Activated naive CD4-positive, alpha-beta T cell treated with Interleukin-2 at 50 U/mL for 16 hours (primary cell): Measurements from ENCODE around the gene FAT1.

ENCODE experiments used
- DNase-seq: peaks from one replicate; pipeline ENCODE4 v3.0.0-alpha.2; 2020

The FAT1 gene

DNA sequence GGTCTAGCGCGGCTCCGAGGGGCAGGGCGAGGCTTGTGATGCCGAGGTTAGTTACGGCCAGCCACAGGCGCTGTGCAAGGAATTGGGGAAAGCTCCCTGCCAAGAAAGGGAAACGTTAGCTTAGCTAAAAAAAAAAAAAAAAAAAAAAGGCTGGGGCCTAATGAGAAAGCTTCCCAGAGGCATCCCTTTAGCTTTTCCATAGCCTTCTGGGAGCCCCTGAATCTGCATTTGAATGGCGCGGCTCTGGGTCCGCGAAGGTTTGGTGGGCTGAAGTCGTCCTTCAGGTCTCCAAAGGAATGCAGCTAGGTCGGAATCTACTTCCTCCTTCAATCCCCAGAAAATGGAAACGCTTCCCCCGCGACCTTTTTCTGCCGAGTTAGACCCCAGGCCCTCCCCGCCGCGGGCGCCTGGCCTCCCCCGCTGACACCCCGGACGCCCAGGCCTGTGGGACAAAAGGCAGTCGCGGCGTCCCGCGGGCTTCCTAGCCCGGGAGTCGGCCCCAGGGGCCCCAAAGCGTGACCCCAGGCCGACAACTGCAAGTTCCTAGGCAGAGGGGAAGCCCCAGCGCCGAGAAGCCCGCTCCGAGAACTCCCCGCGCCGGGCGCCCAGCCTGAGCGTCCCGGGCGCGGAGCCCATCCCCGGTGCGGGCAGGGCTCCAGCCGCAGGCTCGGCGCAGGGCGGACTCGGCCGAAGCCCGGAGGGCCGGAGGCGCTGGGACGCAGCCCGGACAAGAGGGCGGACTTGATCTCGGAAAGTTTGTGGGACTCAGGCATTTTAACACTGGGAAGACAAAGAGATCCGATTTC is 605 bp upstream of the FAT1 start:
- DNase-seq, result no peak

DNA sequence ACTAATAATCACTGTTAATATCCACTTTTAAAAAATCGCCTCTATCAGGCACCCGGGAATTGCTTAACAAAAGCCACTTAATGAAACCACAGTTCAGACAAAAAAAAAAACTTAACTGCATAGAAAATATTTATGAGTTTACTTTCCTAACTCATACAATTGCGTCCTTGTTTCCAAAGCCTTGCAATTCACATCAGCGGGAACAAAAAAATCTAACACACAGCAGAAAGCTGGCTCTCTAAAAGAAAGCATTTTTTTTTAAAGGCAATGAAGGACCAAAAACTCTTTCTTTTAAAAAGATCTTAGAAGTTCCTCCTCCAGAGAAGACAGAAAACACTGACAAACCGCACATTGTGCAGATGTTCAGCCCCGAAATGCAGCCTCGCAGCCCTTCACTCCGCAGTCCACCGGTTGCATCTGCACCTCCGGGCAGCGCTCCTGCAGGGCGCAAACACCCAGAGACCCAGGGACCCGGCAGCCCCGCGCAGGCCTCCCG is 812 bp downstream of the FAT1 start:
- DNase-seq, result no peak

DNA sequence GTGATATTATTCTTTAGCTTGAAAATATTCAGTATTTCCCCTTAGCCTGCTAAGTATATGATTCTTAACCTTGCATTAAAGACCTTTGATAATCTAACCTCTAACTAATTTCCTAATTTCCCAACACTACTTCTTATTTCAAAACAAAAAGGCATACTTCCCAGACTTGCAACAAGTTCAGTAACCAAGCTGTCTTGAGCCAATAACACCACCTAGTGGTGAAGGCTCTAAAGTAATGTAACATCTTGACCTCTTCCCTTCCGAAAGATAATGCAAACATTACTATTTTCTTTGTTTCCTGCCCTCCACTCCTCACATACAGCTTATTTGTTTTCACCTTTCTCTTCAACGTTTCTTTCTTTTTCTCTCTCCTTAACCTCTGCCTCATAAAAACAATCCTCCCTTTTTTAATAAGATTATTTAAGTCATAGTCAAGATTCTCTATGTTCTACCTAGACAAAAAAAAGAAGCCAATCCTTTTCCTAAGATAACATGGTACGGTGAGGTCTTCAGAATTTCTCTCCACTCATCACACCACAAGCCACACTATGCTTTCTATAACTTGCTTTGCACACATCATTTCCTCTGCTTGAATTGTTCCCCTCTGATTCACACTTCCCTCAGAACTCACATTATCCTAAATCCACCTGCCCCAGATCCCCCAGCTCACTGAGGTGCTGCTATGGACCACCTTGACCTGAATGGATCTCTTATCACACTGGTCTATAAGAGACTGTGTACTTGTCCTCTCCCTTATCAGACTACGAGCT is 3.5 kb downstream of the FAT1 start:
- DNase-seq, result no peak

DNA sequence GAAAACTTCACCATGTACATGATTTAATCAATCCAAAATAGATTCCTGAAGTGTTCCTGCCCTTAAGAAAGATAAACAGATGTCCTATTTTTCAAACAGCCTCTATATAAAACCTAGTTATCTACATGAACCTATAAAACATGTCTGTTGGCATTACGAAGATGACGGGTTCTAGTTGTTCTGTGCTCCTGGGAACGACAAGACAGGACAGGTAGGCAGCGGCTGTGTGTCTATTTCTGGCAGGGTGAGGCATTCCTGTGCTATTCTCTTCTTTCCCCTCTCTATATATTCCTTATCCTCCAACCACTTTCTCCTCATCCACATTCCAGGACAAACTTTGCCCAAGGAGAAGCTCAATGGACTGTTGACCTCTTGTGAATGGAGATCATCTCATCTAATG is 6.1 kb downstream of the FAT1 start:
- no peak for DNase-seq

DNA sequence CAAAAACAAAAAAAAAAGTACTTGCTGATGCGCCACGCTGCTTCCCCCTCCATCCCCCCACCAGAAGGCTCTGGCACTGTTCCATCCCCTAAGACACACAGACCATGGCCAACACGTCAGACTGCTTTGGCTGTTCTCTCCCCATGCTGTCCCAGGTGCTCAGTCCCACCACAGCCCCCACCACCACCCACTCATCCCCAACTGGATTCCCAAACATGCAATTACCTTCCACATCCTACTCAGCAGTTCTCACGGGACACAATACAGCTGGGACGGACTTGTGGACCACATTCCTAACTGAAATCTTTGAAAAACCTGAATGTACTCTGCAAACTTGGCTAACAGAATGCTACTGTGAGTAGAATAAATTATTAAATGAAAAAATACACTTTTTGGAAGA is 8.6 kb downstream of the FAT1 start:
- DNase-seq, result no peak

DNA sequence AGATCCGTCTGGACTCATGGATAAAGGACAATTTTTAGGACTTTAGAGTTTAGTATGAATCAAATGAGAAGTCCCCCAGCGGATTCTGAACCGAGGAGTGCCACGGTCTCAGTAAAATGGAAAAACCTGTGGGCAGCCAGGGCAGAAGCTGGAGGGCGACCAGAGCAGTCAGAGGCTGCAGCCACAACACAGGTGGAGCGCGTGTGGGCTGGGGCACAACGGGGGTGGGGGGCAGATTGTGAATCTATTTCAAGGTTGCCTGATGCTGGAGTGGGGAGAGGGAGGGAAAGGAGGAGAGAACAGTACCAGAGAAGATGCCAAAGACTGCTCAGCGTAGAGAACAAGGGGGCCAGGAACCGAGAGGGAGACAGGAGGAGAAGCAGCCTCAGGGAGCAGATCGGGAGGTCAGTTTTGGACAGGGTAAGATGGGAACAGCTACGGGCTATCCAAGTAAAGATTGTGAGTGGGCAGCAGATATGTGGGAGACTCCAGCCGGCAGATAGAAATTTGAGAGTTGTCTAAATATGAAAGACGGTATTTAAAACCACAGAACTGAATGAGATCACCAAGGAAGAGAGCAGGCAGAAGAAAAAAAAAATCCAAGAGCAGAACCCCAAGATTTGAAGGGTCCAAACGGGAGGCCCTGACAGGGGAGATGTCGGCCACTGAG is 9.5 kb downstream of the FAT1 start:
- no peak for DNase-seq

DNA sequence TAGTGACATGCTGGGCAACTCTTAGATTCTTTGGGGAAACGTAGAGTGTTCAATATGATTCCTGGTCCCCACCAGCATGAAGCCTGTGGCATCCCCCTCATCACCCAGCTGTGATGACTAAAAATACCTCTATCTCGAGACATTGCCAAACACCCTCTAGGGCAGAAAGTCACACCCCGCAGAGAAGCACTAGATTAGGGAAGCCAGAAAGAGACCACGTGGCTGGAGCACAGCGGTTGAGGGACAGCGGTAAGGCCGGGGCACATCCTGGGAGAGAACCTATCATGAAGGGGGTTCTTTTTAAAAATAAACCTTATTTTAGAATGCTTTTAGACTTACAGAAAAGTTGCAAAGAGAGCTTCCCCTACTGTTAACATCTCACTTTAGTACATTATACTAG is 11.0 kb downstream of the FAT1 start:
- DNase-seq, result no peak

DNA sequence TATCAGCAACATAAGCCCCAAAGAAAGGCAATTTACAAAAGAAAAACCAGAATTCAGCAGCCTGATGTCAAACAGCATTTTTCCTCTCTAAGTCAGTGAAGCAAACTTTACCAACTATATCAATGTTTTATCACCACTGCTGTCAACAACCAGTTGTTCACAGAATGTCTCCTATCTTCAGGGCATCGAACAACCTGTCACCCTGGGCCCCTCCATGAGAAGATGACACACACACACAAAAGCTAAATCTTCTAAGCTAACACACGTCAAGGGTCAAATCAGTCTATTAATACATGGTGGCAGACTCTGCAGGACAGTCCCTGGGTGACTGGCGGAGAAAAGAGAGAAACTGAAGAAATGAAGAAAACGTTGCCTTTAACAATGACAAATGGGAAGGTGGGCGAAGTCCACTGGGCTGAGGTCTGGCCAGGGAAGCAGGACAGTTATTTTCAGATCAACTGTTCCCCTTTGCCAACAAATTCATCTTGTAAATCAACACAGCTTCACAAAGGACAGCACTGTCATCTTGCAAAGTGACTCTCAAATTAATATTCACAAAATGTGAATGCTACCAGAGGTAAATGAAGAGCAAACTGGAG is 13.0 kb downstream of the FAT1 start:
- DNase-seq, result no peak

DNA sequence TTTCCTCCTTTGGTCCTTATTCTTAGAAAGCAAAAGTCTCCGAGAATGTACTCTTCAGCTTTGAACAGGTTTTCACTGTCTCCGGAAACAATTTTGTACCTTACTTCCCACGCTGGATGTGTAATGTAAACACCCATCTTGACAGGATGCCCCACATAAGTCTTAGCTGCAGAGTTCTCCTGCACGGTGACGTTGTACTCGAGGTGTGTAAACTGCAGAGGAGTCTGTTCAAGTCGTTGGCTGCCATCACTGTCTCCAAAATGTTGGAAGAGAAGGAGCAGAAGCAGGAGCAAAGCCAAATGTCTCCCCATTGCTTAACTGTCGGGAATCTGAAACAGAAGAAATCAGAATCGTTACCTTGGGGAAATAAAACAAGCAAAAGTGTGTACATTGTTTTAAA is 14.1 kb downstream of the FAT1 start:
- DNase-seq, result no peak

DNA sequence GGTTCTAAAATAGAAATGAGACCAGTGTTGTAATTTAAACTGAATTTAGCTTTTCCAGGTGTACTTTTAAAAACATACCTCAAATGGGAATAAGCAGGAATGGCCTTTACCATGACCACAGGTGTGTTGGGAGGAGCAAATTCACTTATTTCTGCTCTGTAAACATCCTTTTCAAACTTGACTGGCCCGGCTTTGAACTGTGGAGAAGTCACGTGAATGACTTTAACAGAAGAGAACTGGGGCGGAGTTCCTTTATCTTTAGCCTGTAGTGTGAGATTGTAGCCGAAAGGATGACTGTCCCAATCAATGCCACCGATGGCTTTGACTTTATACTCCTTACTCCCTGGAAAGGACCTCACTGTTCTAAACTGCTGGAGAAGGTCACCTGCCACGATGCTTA is 15.1 kb downstream of the FAT1 start:
- DNase-seq, result no peak

DNA sequence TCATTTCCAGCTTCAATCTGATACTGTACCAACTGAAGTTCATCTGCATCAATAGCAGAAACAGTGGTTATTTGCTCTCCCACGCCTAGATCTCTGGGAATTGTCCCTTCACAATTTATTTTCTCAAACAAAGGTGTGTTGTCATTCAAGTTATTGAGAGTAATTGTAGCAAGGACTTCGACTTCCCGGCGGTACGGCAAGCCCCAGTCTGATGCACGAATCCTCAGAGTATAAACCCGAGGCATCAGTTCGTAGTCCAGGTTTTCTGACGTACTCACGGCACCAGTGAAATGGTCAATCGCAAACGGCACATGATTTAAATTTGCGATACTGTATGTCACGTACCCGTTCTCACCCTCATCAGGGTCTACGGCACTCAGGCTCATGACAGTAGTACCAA is 15.7 kb downstream of the FAT1 start:
- no peak for DNase-seq

DNA sequence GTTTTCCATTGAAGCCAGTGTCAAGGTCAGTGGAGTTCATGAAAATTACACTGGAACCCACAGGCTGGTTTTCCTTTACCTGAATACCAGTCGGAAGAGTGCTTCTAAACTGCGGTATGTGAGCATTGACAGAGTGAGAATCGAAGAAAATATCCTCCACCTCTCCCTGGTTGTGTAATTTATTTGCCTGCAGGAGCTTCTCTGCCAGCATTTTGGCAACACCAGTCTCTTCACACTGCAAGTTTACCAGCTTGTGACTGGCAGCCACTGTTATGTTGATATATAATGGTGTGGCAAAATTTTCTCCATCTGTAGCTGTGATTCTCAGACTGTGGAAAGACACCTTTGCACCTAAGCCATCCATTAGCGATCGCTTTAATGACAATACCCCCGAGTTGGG is 16.1 kb downstream of the FAT1 start:
- no peak for DNase-seq

DNA sequence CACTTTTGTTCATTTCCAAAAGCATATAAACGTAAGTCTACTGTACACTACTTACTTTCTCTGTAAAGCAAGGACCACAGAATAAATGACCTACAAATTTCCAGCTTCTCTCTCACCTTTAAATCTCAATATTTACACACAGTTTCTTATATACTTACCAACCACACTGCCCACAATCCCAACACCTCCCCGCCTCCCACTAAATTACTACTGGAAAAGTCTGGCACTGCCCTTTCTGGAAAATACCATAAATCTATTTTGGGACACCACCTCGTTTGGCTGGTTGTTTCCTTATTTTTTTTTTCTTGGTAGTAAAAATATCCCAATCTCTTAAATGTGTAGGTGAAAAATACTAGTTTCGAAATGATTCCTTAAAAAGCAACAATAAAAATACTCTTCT is 19.6 kb downstream of the FAT1 start:
- DNase-seq, result no peak

DNA sequence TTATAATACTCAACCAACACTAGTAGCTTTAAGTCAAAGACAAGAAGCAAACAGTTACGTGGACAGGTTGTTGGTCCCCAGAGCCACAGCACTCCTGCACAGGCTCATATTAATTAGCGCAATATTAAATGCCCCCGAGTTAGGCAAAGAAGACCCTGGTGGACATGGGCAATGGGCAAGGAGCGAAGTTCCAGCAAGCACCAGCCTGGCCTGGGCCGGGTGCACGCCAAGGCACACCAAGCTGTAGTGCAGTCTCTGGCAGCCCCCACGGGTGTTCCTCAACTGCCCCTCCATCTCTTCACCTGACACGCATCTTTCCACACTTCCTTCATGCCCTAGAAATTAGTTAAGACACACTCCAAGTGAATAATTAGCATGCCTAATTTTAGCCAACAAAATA is 20.1 kb downstream of the FAT1 start:
- DNase-seq, result no peak

DNA sequence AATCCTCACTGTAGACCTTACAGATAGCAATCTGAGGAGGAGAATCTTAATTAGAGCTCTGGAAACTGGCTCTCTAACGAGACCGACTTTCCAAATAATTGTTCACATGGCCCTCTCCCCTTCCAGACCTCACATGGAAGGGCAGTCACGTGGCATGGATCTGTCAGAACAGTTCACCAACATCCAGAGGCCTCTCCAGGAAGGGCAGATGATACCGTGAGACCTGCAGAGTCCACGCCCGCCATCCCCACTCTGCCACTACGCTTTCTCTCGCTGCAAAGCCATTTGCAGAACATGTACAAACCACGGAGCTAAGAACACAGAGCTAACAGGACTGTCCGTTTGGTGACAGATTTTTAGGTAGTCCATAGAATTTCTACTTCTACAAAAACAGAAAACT is 20.7 kb downstream of the FAT1 start:
- no peak for DNase-seq

DNA sequence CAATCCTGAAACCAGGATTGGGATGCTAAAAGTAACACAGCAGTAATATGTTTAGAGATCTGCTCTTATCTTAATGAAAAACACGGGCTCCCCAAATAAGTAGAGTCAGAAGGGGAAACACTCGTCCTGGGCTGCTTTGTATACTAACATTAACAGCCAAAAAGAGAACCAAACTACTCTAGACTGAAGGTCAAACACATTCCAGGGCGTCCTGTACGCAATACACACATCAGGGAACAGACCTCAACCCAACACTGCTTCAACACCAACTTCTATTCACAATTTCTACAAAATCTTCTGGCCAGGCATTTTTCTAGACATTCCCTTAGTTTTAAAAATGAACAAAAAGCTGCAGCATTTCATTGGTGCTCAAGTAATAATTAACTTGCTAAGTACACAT is 21.4 kb downstream of the FAT1 start:
- DNase-seq, result no peak

DNA sequence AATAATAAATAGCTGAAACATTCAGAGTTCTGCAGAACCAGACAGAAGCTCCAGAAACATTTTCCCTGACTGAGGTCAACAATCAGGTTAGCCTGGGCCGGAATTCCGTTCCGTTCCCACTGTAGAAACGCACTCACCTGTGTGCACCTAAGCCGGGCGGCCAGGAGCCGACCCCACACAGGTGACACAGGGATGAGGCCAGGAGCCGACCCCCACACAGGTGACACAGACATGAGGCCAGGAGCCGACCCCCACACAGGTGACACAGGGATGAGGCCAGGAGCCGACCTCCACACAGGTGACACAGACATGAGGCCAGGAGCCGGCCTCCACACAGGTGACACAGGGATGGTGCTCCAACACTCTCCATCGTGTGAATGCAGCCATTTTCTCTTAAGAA is 21.9 kb downstream of the FAT1 start:
- DNase-seq, result no peak

DNA sequence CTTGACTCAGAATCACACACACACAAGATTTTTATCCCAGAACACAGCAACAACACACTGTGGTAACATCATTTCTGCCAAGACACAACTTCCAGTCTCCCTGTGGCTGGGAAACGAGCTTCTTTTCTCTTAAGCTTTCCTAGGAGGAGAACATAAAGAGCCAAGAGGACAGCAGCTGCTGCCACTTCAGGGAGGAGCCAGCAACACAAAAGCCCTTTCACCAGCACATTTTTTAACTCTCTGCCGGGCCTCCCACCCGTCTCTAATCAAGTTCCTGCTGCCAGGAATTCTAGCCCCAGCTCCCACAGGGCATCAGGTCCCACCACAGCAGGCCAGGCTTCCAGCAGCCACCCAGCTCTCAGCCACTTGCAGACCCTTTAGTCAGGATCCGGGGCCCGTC is 22.4 kb downstream of the FAT1 start:
- no peak for DNase-seq

DNA sequence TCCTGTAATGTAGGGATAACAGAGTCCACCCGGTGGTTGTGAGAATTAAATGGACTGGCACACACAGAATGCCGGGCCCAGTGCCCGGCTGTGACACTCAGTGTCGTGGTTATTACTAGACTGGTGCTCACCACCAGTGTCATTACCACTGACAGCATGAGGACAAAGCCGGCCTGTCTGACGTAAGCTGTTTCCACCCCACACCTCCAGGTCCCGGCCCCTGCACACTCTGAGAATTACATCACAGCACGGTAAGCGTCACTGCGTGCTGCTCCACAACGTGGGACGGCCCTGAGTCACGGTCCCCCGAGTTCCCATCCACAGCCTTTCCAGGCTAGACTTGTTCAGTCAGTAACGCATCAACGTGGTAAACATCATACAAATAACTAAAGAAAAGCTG is 22.9 kb downstream of the FAT1 start:
- no peak for DNase-seq

DNA sequence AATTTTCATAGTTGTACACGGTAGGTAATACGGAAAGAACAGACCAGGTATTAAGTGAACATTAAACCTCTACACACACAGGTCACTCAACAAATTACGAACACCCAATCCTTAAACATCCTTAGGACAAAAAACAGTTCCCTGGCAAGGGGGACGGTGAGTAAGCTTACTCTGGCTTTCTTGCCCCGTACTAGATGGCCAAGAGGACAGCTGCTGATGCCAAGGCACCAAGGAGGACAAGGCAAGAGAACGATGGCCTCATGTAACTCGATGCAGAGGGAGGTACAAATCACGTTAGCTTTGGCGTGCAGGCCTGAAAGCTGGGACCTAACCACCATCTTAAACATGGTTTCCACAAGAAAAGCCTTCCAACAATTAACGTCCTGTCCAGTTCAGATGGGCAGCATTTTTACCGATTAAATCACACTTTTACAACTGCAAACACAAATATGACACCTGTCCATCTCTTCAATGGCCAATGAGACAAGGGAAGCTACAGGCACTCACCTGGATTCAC is 23.7 kb downstream of the FAT1 start:
- no peak for DNase-seq

DNA sequence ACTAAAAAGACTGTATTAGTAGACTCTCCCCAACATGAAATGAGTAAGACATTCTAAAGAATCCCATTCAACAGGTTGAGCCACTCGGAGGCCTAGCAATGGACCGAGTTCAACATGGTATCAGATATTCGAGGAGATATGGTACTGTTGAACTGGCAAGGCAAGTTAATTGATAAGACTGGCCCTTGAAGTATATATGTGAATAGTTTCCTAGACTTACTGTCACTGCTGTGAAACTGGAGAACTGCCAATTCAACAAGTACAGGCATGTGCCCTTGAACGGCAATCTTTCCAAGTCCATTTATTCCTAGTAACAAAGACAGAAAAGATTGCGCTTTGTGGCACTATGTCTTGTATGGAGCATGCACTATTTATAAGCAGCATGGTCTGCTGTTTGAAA is 24.4 kb downstream of the FAT1 start:
- DNase-seq, result no peak

DNA sequence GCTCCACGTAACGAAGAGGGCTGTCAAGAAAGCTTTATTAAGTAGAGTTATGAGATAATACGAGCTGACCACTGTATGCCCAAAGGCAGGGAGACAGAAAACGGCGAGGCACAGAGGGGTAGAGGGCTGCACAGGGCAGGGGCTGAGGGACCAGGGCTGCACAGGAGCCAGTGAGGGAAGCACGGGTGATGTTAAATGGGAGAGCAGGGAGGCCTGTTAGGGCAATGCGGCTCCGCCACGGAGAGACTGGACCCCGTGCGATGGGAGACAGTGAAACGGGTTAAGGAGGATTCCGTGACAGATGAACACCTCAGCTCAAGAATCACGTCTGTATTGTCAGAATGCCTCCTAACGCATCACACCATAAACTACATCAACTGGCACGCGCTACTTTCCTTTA is 25.1 kb downstream of the FAT1 start:
- DNase-seq, result no peak

DNA sequence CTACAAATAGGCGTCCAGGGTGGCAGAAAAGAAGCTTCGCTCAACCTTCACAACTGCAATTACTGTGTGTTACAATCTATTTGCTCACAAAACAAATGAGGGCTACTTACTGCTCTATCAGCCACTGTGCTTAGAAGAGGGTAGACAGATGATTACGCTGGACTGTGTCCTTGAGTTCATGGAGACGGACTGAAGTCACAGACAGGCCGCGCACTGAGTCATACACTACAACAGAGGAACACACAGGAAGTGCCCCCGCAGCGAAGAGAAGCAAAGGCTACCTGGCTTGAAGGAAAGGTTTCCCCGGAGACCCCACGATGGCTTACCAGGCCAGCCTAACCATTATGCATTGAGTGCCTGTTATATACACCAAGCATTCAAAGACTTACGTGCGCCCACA is 25.6 kb downstream of the FAT1 start:
- DNase-seq, result no peak
